Neuronal stem cell (in vitro differentiated cells): ENCODE data around the gene SMIM14.

Experiments used
- DNase-seq: peaks from one replicate; pipeline ENCODE4 v3.0.0-alpha.2; 2013; ENCODE audit warnings: low spot score
- H2AFZ ChIP-seq: one replicate; pipeline ENCODE4 v1.6.1; 2013; ENCODE audit warnings: mild to moderate bottlenecking, low read length, inconsistent platforms
- H2AK5ac ChIP-seq: 2 replicates; pipeline ENCODE4 v1.6.1; 2013; ENCODE audit warnings: low read depth, mild to moderate bottlenecking, inconsistent platforms, low read length, moderate library complexity, mixed read lengths
- H2BK120ac ChIP-seq: 2 replicates; pipeline ENCODE4 v1.6.1; 2013; ENCODE audit warnings: low read depth, mild to moderate bottlenecking, inconsistent platforms, low read length, moderate library complexity, mixed read lengths
- H2BK12ac ChIP-seq: one replicate; pipeline ENCODE4 v1.6.1; 2013; ENCODE audit warnings: low read length, inconsistent platforms
- H2BK15ac ChIP-seq: 2 replicates; pipeline ENCODE4 v1.6.1; 2013; ENCODE audit warnings: mild to moderate bottlenecking, low read length, inconsistent platforms, mixed read lengths
- H2BK5ac ChIP-seq: one replicate; pipeline ENCODE4 v1.6.1; 2013; ENCODE audit warnings: inconsistent platforms, mild to moderate bottlenecking, low read length, moderate library complexity
- H3K14ac ChIP-seq: one replicate; pipeline ENCODE4 v1.6.1; 2013; ENCODE audit warnings: low read length, inconsistent platforms
- H3K18ac ChIP-seq: 2 replicates; pipeline ENCODE4 v1.6.1; 2013; ENCODE audit warnings: low read length, inconsistent platforms
- H3K23ac ChIP-seq: 2 replicates; pipeline ENCODE4 v1.6.1; 2013; ENCODE audit warnings: low read depth, mild to moderate bottlenecking, mixed read lengths, low read length, inconsistent platforms; ENCODE audit not compliant: poor library complexity
- H3K27ac ChIP-seq: replicated peaks from 3 replicates; pipeline ENCODE4 v1.5.1; 2013; ENCODE audit warnings: low read length, inconsistent platforms
- H3K27me3 ChIP-seq, 3 experiments: 2 replicates each; pipeline ENCODE4 v1.6.1; 2013; ENCODE audit warnings: low read length in 3 of 3, mild to moderate bottlenecking in 2 of 3, inconsistent platforms in 1 of 3, low read depth in 1 of 3, mixed read lengths in 1 of 3, moderate library complexity in 1 of 3; ENCODE audit not compliant: control insufficient read depth in 3 of 3, insufficient read depth in 3 of 3
- H3K36me3 ChIP-seq, 2 donors: replicated peaks in 1 of 2; 2 replicates each; pipeline ENCODE4 v1.6.1; 2013; ENCODE audit warnings: low read length in 2 of 2; ENCODE audit not compliant: control insufficient read depth in 2 of 2, insufficient read depth in 2 of 2
- H3K4ac ChIP-seq: 2 replicates; pipeline ENCODE4 v1.6.1; 2013; ENCODE audit warnings: inconsistent platforms, mild to moderate bottlenecking, low read length, moderate library complexity
- H3K4me1 ChIP-seq, 2 donors: 1 replicate in 1 of 2; 2 replicates in 1 of 2; pipeline ENCODE4 v1.6.1; 2013; ENCODE audit warnings: low read length in 2 of 2, low read depth in 1 of 2; ENCODE audit not compliant: control insufficient read depth in 2 of 2, insufficient read depth in 1 of 2
- H3K4me2 ChIP-seq: one replicate; pipeline ENCODE4 v1.6.1; 2013; ENCODE audit warnings: mild to moderate bottlenecking, low read length, inconsistent platforms; ENCODE audit not compliant: insufficient read depth, poor library complexity, severe bottlenecking
- H3K4me3 ChIP-seq, 2 donors: 2 replicates each; pipeline ENCODE4 v1.5.1; 2013; ENCODE audit warnings: low read length in 2 of 2, mild to moderate bottlenecking in 2 of 2, inconsistent platforms in 1 of 2, moderate library complexity in 1 of 2
- H3K79me1 ChIP-seq: one replicate; pipeline ENCODE4 v1.6.1; 2013; ENCODE audit warnings: low read depth, mild to moderate bottlenecking, inconsistent platforms, low read length, moderate library complexity
- H3K9ac ChIP-seq: one replicate; pipeline ENCODE4 v1.6.1; 2013; ENCODE audit warnings: mild to moderate bottlenecking, low read depth, low read length, inconsistent platforms; ENCODE audit not compliant: poor library complexity
- H3K9me3 ChIP-seq, 2 donors: replicated peaks in 1 of 2; 2 replicates each; pipeline versions ENCODE3 to v1.6.1; 2013; ENCODE audit warnings: low read length in 2 of 2, mild to moderate bottlenecking in 2 of 2, inconsistent platforms in 1 of 2, low read depth in 1 of 2, mixed read lengths in 1 of 2, moderate library complexity in 1 of 2; ENCODE audit not compliant: control insufficient read depth in 2 of 2, insufficient read depth in 1 of 2
- H4K8ac ChIP-seq: one replicate; pipeline ENCODE4 v1.6.1; 2013; ENCODE audit warnings: low read depth, mild to moderate bottlenecking, inconsistent platforms, low read length, moderate library complexity
- H4K91ac ChIP-seq: one replicate; pipeline ENCODE4 v1.6.1; 2013; ENCODE audit warnings: low read length, low read depth, mild to moderate bottlenecking, inconsistent platforms; ENCODE audit not compliant: poor library complexity
- WGBS, 2 donors: extraction: QIAGEN DNeasy Blood & Tissue Kit; methylation state at CpG; one replicate each; pipeline ENCODE4 v1.1.7; 2013; ENCODE audit warnings: missing lambda C conversion rate in 2 of 2, mixed read lengths in 1 of 2; ENCODE audit not compliant: insufficient read length in 2 of 2, insufficient replicate concordance in 1 of 2; ENCODE audit errors: extremely low coverage in 2 of 2; 5-methylcytosine and 5-hydroxymethylcytosine counted together

SMIM14 gene

DNA sequence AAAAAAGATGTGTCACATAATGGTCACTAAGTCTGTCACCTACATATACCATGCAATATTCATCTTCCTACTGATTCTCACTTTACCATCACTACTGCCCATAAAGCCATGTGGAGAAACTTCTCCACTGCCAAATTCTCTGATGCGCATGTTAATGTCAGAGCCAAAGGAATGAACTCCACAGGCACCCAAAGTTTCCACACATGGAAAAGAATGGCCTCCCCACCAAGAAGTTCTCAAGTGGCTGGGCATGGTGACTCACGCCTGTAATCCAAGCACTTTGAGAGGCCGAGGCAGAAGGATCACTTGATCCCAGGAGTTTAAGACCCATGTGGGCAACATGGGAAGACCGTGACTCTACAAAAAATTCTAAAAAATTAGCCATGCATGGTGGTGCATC lies 67.6 kb downstream of the SMIM14 start:
- Histone ChIP-seq H2BK120ac (no peak overlapping the region), H3K14ac (no peak overlapping the region), H2AK5ac (no peak overlapping the region), H3K79me1 (no peaks in the 10 kb centered on the region), H3K4me1 (no peaks in the 10 kb centered on the region), H2BK5ac (no peak overlapping the region), H3K36me3 (peaks cover 0 to 2% of the 10 kb centered on the region in 2 donors), H2AFZ (no peak overlapping the region), H2BK15ac (no peak overlapping the region), H3K9me3 (peaks cover 2 to 4% of the 10 kb centered on the region in 2 donors), H3K4me3 (no peak overlapping the region), H3K4ac (no peak overlapping the region), H2BK12ac (no peak overlapping the region), H3K18ac (no peak overlapping the region), H3K27me3 (no peaks in the 10 kb centered on the region), H4K8ac (no peak overlapping the region), H3K4me2 (no peak overlapping the region), H3K23ac (no peak overlapping the region), H4K91ac (no peak overlapping the region), H3K9ac (no peak overlapping the region), H3K27ac (no peak overlapping the region)
- no peak for DNase-seq
- no CpG with 5 or more reads among the region's 4 CpGs for WGBS, 2 donors

DNA sequence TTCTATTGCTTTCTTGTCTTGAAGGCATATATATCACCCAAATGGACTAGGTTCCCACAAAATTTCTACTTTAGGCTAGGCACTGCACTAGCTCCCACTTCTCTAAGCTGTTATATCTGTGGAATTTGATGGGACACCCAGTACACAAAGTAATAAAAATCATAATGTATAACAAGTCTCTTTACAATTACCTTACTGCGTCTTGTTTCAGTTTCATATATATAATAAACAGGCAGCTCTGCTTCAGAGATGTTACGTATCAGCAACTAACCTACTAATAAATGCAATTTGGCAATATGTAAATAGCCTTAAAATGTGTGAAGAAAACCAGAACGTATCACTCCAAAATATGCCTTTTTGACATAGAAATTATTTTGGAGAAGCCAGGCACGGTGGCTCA lies 69.5 kb downstream of the SMIM14 start:
- Histone ChIP-seq H4K8ac (no peak overlapping the region), H2AK5ac (no peak overlapping the region), H3K36me3 (peaks cover 0 to 2% of the 10 kb centered on the region in 2 donors), H3K27me3 (no peaks in the 10 kb centered on the region), H3K4me3 (no peak overlapping the region), H2BK15ac (no peak overlapping the region), H2BK12ac (no peak overlapping the region), H3K14ac (no peak overlapping the region), H4K91ac (no peak overlapping the region), H2BK120ac (no peak overlapping the region), H2AFZ (no peak overlapping the region), H3K4me1 (no peaks in the 10 kb centered on the region), H2BK5ac (no peak overlapping the region), H3K27ac (no peak overlapping the region), H3K4ac (no peak overlapping the region), H3K79me1 (no peaks in the 10 kb centered on the region), H3K9me3 (peaks cover 2 to 12% of the 10 kb centered on the region in 2 donors), H3K9ac (no peak overlapping the region), H3K18ac (no peak overlapping the region), H3K4me2 (no peak overlapping the region), H3K23ac (no peak overlapping the region)
- WGBS, 2 donors = no CpG with 5 or more reads among the region's 4 CpGs
- no peak for DNase-seq

DNA sequence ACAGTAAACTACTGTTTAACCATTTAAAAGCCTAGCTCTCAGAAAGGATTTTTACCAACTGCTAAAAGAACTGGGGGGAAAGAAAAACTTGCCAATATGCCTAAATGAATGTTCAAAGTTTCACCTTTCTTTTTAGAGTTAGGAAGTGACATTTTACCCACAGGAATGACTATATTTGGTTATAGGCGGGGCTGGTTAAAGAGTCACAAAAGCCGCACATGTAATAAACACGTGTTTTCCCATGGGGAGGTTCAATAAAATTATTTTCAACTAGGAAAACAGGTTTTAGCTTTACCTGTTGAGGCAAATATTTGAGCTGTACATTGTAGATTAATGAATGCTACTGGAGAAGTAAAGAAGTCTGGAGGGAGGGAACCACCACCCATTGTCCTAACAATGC lies 69.9 kb downstream of the SMIM14 start:
- Histone ChIP-seq H3K27me3 (no peaks in the 10 kb centered on the region), H3K4ac (no peak overlapping the region), H3K4me3 (no peak overlapping the region), H2AFZ (no peak overlapping the region), H2AK5ac (no peak overlapping the region), H3K4me1 (no peaks in the 10 kb centered on the region), H3K79me1 (no peaks in the 10 kb centered on the region), H2BK120ac (no peak overlapping the region), H3K4me2 (no peak overlapping the region), H3K27ac (no peak overlapping the region), H3K18ac (no peak overlapping the region), H3K36me3 (peaks cover 0 to 2% of the 10 kb centered on the region in 2 donors), H2BK12ac (no peak overlapping the region), H3K23ac (no peak overlapping the region), H4K91ac (no peak overlapping the region), H3K9ac (no peak overlapping the region), H3K14ac (no peak overlapping the region), H3K9me3 (peaks cover 2 to 12% of the 10 kb centered on the region in 2 donors), H2BK15ac (no peak overlapping the region), H4K8ac (no peak overlapping the region), H2BK5ac (no peak overlapping the region)
- no peak for DNase-seq
- WGBS, 2 donors = no CpG with 5 or more reads among the region's 3 CpGs

DNA sequence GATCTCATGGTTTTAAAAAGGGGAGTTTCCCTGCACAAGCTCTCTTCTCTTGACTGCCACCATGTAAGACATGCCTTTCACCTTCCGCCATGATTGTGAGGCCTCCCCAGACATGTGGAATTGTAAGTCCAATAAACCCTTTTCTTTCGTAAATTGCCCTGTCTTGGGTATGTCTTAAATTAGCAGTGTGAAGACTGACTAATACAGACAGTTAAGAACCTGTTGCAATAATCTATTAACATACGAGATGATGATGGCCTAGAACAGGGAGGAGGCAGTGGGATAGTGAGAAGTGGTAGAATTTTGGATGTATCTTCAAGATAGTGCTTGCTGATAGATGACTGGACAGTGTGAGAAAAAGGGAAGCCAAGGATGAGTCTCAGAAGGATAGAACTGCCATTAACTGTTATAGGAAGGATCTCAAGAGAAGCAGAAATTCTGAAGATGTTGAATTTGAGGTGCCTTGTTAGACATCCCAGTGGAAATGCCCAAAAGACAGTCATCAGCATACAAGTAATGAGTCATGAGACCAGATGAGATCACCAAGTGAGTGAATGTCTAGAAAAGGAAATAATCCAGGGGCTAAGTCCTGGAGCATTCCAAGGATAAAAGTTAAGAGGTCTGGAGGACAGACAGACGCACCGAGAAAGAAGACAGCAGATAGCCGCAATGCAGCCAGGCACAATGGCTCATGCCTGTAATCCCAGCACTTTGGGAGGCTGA lies 72.6 kb downstream of the SMIM14 start:
- no peak overlapping the region for H2BK12ac ChIP-seq
- H3K23ac ChIP-seq = no peak overlapping the region
- peaks cover 0 to 2% of the 10 kb centered on the region in 2 donors for H3K36me3 ChIP-seq
- no peak overlapping the region for H3K9ac ChIP-seq
- no peak overlapping the region for H2AFZ ChIP-seq
- no CpG with 5 or more reads among the region's 6 CpGs for WGBS, 2 donors
- H3K9me3 ChIP-seq = peaks cover 2 to 12% of the 10 kb centered on the region in 2 donors
- H3K27ac ChIP-seq = no peak overlapping the region
- H3K79me1 ChIP-seq = no peaks in the 10 kb centered on the region
- H3K18ac ChIP-seq = no peak overlapping the region
- no peak for DNase-seq
- H2AK5ac ChIP-seq = no peak overlapping the region
- no peak overlapping the region for H3K4ac ChIP-seq
- no peaks in the 10 kb centered on the region for H3K27me3 ChIP-seq
- no peak overlapping the region for H2BK5ac ChIP-seq
- H4K91ac ChIP-seq = no peak overlapping the region
- H3K4me2 ChIP-seq = no peak overlapping the region
- H2BK120ac ChIP-seq = no peak overlapping the region
- H3K4me1 ChIP-seq = no peaks in the 10 kb centered on the region
- no peak overlapping the region for H3K4me3 ChIP-seq
- no peak overlapping the region for H4K8ac ChIP-seq
- no peak overlapping the region for H3K14ac ChIP-seq
- no peak overlapping the region for H2BK15ac ChIP-seq
